ENCODE data around the gene NPTX1. TPM values are rescaled to one million over a fixed set of nuclear protein-coding genes. Genes with fewer than 3 reads are reported as not detected.

The NPTX1 gene
- polyA plus RNA-seq, 2 of the 4 experiments (the other 2 are of a cell fraction), result 43.6 to 109 TPM

DNA sequence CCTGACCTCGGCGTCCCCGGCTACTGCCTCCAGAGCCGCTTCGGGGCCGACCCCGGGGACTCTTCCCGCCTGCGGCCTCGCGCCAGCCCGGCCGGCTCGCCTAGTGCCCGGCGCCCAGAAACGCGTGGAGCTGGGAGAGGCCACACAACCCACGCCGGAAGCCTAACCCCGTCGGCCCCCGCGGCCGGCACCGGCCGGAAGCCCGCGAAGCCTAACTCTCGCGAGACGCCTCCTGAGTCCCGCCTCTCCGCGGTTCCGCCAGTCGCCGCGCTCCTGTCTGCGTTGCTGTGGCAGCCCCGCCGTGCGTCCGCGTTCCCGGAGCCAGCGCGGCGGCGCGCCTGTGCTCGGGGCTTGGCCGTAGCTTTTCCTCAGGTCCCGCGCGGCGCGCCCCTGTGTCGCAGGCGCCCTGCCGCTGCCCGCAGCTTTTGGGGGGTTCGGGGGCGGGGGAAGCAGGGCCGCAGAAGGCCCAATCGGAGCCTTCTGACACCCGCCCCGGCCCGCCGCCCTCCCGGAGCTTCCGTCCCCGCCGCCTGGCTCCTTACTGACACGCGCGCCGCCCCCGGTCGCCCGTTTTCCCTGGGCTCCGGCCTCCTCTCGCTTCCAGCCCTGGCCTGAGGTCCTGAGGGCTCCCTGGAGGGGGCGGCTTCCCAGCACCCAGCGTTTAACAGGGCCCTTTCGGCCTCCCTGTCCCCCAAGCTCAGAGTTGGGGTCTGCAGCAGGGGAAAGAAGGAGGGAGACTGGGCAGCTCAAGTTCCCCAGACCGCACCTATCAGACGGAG lies 21.7 kb downstream of the NPTX1 start (continued):
- TF ChIP-seq, protein P1, sequence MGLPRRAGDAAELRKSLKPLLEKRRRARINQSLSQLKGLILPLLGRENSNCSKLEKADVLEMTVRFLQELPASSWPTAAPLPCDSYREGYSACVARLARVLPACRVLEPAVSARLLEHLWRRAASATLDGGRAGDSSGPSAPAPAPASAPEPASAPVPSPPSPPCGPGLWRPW (IDR thresholded peaks at IDR 0.05), result no peak
- peak; percentile 95 for TF ChIP-seq PHF8 (IDR thresholded peaks at IDR 0.05; ENCODE audit: borderline replicate concordance, low read depth)
- peak; percentile 72 to 98 for TF ChIP-seq JUN (IDR thresholded peaks at IDR 0.05)
- TF ChIP-seq ZNF302 (CRISPR knock-in tag; IDR thresholded peaks at IDR 0.05), result no peak
- TF ChIP-seq PBX3 (IDR thresholded peaks at IDR 0.05), result no peak
- TF ChIP-seq CHD2 (IDR thresholded peaks at IDR 0.05; ENCODE audit: low read length, partially characterized antibody), result peak; percentile 98
- TF ChIP-seq CBX2 (IDR thresholded peaks at IDR 0.05; ENCODE audit: borderline replicate concordance, low read depth), result no peak
- peak; percentile 96 for TF ChIP-seq MYC (IDR thresholded peaks at IDR 0.05; ENCODE audit: borderline replicate concordance, low read length)
- TF ChIP-seq BHLHE40 (IDR thresholded peaks at IDR 0.05; ENCODE audit: low read depth, low read length), result no peak
- TF ChIP-seq TP53 (CRISPR knock-in tag; IDR thresholded peaks at IDR 0.05), result no peak
- TF ChIP-seq MAFK (IDR thresholded peaks at IDR 0.05; ENCODE audit: partially characterized antibody), result no peak
- TF ChIP-seq GATA3 (IDR thresholded peaks at IDR 0.05; ENCODE audit: borderline replicate concordance), result peak; percentile 65
- TF ChIP-seq POLR2AphosphoS2 (conservative IDR thresholded peaks at IDR 0.05; ENCODE audit: low read length), result no peak
- no peak for TF ChIP-seq EHMT2 (IDR thresholded peaks at IDR 0.05; ENCODE audit: low read depth)
- TF ChIP-seq KDM1A (IDR thresholded peaks at IDR 0.05; ENCODE audit: low read depth), result no peak
- TF ChIP-seq, protein P2, sequence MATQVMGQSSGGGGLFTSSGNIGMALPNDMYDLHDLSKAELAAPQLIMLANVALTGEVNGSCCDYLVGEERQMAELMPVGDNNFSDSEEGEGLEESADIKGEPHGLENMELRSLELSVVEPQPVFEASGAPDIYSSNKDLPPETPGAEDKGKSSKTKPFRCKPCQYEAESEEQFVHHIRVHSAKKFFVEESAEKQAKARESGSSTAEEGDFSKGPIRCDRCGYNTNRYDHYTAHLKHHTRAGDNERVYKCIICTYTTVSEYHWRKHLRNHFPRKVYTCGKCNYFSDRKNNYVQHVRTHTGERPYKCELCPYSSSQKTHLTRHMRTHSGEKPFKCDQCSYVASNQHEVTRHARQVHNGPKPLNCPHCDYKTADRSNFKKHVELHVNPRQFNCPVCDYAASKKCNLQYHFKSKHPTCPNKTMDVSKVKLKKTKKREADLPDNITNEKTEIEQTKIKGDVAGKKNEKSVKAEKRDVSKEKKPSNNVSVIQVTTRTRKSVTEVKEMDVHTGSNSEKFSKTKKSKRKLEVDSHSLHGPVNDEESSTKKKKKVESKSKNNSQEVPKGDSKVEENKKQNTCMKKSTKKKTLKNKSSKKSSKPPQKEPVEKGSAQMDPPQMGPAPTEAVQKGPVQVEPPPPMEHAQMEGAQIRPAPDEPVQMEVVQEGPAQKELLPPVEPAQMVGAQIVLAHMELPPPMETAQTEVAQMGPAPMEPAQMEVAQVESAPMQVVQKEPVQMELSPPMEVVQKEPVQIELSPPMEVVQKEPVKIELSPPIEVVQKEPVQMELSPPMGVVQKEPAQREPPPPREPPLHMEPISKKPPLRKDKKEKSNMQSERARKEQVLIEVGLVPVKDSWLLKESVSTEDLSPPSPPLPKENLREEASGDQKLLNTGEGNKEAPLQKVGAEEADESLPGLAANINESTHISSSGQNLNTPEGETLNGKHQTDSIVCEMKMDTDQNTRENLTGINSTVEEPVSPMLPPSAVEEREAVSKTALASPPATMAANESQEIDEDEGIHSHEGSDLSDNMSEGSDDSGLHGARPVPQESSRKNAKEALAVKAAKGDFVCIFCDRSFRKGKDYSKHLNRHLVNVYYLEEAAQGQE (IDR thresholded peaks at IDR 0.05), result peak; percentile 97
- peak; percentile 91 for TF ChIP-seq ATOH8 (CRISPR knock-in tag; IDR thresholded peaks at IDR 0.05; ENCODE audit: low read depth)
- no peak for TF ChIP-seq RNF2 (IDR thresholded peaks at IDR 0.05; ENCODE audit: borderline replicate concordance, low read depth)
- TF ChIP-seq, protein P3, sequence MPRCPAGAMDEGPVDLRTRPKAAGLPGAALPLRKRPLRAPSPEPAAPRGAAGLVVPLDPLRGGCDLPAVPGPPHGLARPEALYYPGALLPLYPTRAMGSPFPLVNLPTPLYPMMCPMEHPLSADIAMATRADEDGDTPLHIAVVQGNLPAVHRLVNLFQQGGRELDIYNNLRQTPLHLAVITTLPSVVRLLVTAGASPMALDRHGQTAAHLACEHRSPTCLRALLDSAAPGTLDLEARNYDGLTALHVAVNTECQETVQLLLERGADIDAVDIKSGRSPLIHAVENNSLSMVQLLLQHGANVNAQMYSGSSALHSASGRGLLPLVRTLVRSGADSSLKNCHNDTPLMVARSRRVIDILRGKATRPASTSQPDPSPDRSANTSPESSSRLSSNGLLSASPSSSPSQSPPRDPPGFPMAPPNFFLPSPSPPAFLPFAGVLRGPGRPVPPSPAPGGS (IDR thresholded peaks at IDR 0.05), result peak; percentile 94; the same call in 2 of the 3 replicates
- TF ChIP-seq HOXB5 (CRISPR knock-in tag; IDR thresholded peaks at IDR 0.05), result peak; percentile 19
- TF ChIP-seq FOSB (CRISPR knock-in tag; IDR thresholded peaks at IDR 0.05), result no peak
